ENCODE data around the gene CASP7.

Gene CASP7

GRCh38 chr10:113639966-113640365, 39.7 kb upstream of the CASP7 start:
- Histone ChIP-seq H3K79me2 (ENCODE audit: insufficient read depth, low read length) (no peaks in the 10 kb centered on the region), H3K27ac (ENCODE audit: low read depth, low read length) (no peak overlapping the region), H2AFZ (ENCODE audit: low read depth, low read length, severe bottlenecking) (no peak overlapping the region), H3K36me3 (ENCODE audit: low read length) (no peaks in the 10 kb centered on the region), H3K9me3 (ENCODE audit: insufficient read depth, low read length) (no peaks in the 10 kb centered on the region), H4K20me1 (ENCODE audit: low read depth, low read length) (no peaks in the 10 kb centered on the region), H3K9me2 (replicated peaks; ENCODE audit: insufficient read depth, low read length) (no peaks in the 10 kb centered on the region), H3K4me3 (ENCODE audit: insufficient read depth, low read length, poor library complexity, severe bottlenecking) (no peak overlapping the region), H3K4me2 (ENCODE audit: low read depth, low read length, poor library complexity, severe bottlenecking) (no peak overlapping the region), H3F3A (ENCODE audit: insufficient read depth) (no peaks in the 10 kb centered on the region), H3K9ac (ENCODE audit: low read length) (no peak overlapping the region), H3K27me3 (ENCODE audit: low read length) (peaks cover 3% of the 10 kb centered on the region; the same call in 1 of the 2 replicates)
- TF ChIP-seq EZH2phosphoT487 (conservative IDR thresholded peaks at IDR 0.05; ENCODE audit: low read length) (no peak), CTCF (IDR thresholded peaks at IDR 0.05; ENCODE audit: insufficient read depth, low read length, poor library complexity, severe bottlenecking) (no peak)

GRCh38 chr10:113641702-113642101, 38.0 kb upstream of the CASP7 start:
- Histone ChIP-seq H3K27me3 (ENCODE audit: low read length) (peaks cover 3% of the 10 kb centered on the region; the same call in 1 of the 2 replicates), H3F3A (ENCODE audit: insufficient read depth) (no peaks in the 10 kb centered on the region), H3K9me3 (ENCODE audit: insufficient read depth, low read length) (no peaks in the 10 kb centered on the region), H4K20me1 (ENCODE audit: low read depth, low read length) (no peaks in the 10 kb centered on the region), H3K79me2 (ENCODE audit: insufficient read depth, low read length) (no peaks in the 10 kb centered on the region), H3K9me2 (replicated peaks; ENCODE audit: insufficient read depth, low read length) (no peaks in the 10 kb centered on the region), H3K4me2 (ENCODE audit: low read depth, low read length, poor library complexity, severe bottlenecking) (no peak overlapping the region), H3K9ac (ENCODE audit: low read length) (no peak overlapping the region), H2AFZ (ENCODE audit: low read depth, low read length, severe bottlenecking) (no peak overlapping the region), H3K4me3 (ENCODE audit: insufficient read depth, low read length, poor library complexity, severe bottlenecking) (no peak overlapping the region), H3K36me3 (ENCODE audit: low read length) (no peaks in the 10 kb centered on the region), H3K27ac (ENCODE audit: low read depth, low read length) (no peak overlapping the region)
- no peak for TF ChIP-seq EZH2phosphoT487 (conservative IDR thresholded peaks at IDR 0.05; ENCODE audit: low read length)

- no peak for TF ChIP-seq EZH2phosphoT487 (conservative IDR thresholded peaks at IDR 0.05; ENCODE audit: low read length)
- TF ChIP-seq CTCF (IDR thresholded peaks at IDR 0.05; ENCODE audit: insufficient read depth, low read length, poor library complexity, severe bottlenecking): no peak
- H3K4me3 ChIP-seq (ENCODE audit: insufficient read depth, low read length, poor library complexity, severe bottlenecking): no peak overlapping the region
- no peaks in the 10 kb centered on the region for H4K20me1 ChIP-seq (ENCODE audit: low read depth, low read length)
- no peaks in the 10 kb centered on the region for H3K9me2 ChIP-seq (replicated peaks; ENCODE audit: insufficient read depth, low read length)
- no peaks in the 10 kb centered on the region for H3F3A ChIP-seq (ENCODE audit: insufficient read depth)
- no peak overlapping the region for H3K4me2 ChIP-seq (ENCODE audit: low read depth, low read length, poor library complexity, severe bottlenecking)
- peaks cover 3% of the 10 kb centered on the region; the same call in 1 of the 2 replicates for H3K27me3 ChIP-seq (ENCODE audit: low read length)
- no peaks in the 10 kb centered on the region for H3K36me3 ChIP-seq (ENCODE audit: low read length)
- no peak overlapping the region for H3K27ac ChIP-seq (ENCODE audit: low read depth, low read length)
- H3K79me2 ChIP-seq (ENCODE audit: insufficient read depth, low read length): no peaks in the 10 kb centered on the region
- no peak overlapping the region for H3K9ac ChIP-seq (ENCODE audit: low read length)
- H3K9me3 ChIP-seq (ENCODE audit: insufficient read depth, low read length): no peaks in the 10 kb centered on the region
- H2AFZ ChIP-seq (ENCODE audit: low read depth, low read length, severe bottlenecking): no peak overlapping the region
Observed at GRCh38 chr10:113643183-113643582, 36.5 kb upstream of the CASP7 start.

- no peak overlapping the region for H3K4me3 ChIP-seq (ENCODE audit: insufficient read depth, low read length, poor library complexity, severe bottlenecking)
- H3K36me3 ChIP-seq (ENCODE audit: low read length): no peaks in the 10 kb centered on the region
- no peak overlapping the region for H2AFZ ChIP-seq (ENCODE audit: low read depth, low read length, severe bottlenecking)
- H3K9me3 ChIP-seq (ENCODE audit: insufficient read depth, low read length): no peaks in the 10 kb centered on the region
- no peaks in the 10 kb centered on the region for H4K20me1 ChIP-seq (ENCODE audit: low read depth, low read length)
- no peak overlapping the region for H3K4me2 ChIP-seq (ENCODE audit: low read depth, low read length, poor library complexity, severe bottlenecking)
- no peaks in the 10 kb centered on the region; the same call in 1 of the 2 replicates for H3K27me3 ChIP-seq (ENCODE audit: low read length)
- H3K9me2 ChIP-seq (replicated peaks; ENCODE audit: insufficient read depth, low read length): no peaks in the 10 kb centered on the region
- no peak overlapping the region for H3K9ac ChIP-seq (ENCODE audit: low read length)
- H3K27ac ChIP-seq (ENCODE audit: low read depth, low read length): no peak overlapping the region
- H3K79me2 ChIP-seq (ENCODE audit: insufficient read depth, low read length): no peaks in the 10 kb centered on the region
- H3F3A ChIP-seq (ENCODE audit: insufficient read depth): no peaks in the 10 kb centered on the region
- TF ChIP-seq CTCF (IDR thresholded peaks at IDR 0.05; ENCODE audit: insufficient read depth, low read length, poor library complexity, severe bottlenecking) (no peak), EZH2phosphoT487 (conservative IDR thresholded peaks at IDR 0.05; ENCODE audit: low read length) (no peak)
Observed at GRCh38 chr10:113644185-113645120, 35.3 kb upstream of the CASP7 start.

All from SU-DHL-6 (cell line).